D721Med (cell line): ENCODE results near the gene PABPN1L.

ENCODE experiments used
- DNase-seq: peaks from one replicate; pipeline ENCODE4 v3.0.0; 2011; ENCODE audit warnings: low spot score; ENCODE audit not compliant: insufficient read length
- FAIRE-seq: peaks from 2 replicates; lab custom pipeline; 2011; peaks lifted over from hg19 to GRCh38; lab: Jason Lieb, UNC
- TF ChIP-seq, protein P1 (sequence below): IDR thresholded peaks from 2 replicates; pipeline ENCODE4 v1.5.1; 2012; ENCODE audit warnings: mild to moderate bottlenecking, control low read depth; ENCODE audit not compliant: insufficient read depth; ENCODE audit errors: missing control alignments

PABPN1L gene

DNA sequence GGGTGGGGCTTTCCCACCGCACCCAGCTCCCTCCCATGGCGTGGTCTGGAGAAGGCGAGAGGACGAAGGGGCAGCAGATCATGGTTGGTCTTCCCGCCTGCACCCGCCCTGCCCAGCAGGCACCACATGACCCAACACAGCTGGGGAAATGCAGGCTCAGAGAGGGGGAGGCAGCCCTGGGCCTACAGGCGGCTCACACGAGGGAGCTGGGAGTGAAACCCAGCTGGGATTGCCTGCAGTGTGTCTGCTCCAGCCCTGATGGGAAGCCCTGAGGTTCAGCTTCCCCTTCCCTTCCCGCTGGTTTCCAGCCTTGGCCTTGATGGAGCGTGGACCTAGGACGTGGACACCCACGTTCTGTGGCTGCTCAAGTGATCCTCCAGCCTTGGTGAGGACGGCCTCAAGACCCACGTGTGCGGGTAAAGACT lies 20.0 kb upstream of the PABPN1L start:
- FAIRE-seq (no peak), DNase-seq (no peak)
- TF ChIP-seq, protein P1, sequence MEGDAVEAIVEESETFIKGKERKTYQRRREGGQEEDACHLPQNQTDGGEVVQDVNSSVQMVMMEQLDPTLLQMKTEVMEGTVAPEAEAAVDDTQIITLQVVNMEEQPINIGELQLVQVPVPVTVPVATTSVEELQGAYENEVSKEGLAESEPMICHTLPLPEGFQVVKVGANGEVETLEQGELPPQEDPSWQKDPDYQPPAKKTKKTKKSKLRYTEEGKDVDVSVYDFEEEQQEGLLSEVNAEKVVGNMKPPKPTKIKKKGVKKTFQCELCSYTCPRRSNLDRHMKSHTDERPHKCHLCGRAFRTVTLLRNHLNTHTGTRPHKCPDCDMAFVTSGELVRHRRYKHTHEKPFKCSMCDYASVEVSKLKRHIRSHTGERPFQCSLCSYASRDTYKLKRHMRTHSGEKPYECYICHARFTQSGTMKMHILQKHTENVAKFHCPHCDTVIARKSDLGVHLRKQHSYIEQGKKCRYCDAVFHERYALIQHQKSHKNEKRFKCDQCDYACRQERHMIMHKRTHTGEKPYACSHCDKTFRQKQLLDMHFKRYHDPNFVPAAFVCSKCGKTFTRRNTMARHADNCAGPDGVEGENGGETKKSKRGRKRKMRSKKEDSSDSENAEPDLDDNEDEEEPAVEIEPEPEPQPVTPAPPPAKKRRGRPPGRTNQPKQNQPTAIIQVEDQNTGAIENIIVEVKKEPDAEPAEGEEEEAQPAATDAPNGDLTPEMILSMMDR, result no peak

DNA sequence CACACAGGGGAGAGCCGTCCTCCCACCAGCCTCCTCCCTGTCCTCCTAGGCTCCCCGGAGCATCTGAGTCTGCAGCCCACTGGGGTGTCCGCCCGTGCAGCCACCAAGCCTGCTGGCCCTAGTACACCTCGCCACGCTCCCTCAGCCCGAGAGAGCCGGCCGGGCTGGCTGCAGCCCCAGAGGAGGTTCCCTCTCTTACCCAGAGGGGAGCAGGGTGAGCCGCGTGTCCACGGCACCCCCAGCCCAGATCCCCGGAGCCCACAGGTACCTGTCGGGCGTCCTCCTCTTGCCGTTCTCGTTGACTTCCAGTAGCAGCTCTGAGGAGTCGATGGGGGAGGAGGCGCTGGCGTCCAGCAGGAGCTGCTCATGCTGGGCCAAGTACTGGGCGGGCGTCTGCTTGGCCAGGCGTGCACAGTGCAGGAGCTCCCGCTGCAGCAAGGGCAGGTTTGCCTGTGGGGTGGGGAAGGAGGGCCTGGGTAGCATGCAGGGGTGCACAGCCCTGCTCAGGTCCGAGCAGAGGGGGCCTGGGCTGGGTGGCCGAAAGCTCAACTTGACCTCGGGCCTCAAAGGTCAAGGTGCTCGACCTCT lies 19.3 kb upstream of the PABPN1L start:
- TF ChIP-seq, protein P1, result no peak
- no peak for FAIRE-seq
- DNase-seq, result no peak

DNA sequence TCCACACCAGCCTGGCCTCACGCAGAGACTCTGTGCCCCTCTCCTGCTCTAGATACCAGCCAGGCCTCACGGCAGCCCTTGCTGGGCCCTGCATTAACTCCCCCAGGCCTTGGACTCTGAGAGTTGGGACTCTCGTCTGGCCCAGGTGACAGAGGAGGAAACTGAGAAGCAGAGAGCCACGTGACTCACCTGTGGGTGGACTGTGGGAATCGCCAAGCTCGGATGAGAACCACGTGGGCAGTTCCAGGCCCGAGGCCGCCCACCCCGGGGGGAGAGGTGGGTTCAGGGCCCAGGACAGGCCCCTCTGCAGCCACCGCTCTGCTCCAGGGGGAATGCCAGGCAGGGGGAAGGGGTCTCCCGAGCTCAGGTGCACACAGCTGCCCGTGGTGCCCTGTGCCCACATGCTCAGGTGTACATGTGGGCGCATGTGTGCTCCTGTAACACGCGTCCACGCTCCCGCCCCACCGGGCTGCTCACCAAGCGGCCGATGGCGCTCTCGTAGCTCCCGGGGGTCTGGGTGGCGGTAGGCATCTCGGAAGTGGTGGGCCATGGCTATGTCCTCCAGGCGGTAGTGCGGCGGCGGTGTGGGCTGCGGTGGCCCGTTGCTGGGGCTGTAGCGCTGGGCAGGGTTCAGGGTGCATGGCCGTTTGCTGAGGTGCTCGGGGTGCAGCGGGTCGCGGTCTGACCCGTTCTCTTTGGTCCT lies 18.3 kb upstream of the PABPN1L start:
- TF ChIP-seq, protein P1, result no peak
- FAIRE-seq (no peak), DNase-seq (no peak)

DNA sequence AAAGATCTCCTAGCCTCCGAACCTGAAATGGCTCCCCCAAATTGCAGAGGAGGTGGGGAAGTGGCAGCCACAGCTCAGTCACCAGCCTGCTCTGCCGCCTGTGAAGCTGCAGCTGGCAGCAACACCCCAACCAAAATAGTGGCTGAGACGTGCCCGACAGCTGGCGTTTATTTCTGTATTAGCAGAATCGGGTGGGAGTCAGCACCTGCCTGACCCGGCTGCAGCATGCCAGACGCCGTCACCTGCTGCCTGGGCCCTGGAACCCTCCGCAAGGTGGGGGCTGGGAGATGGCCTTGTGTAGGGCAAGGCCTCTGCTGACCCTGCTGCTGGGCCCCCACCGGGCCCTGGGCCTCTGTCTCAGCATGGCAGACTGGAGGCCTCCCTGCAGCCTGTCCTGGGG lies 17.5 kb upstream of the PABPN1L start:
- FAIRE-seq (no peak), DNase-seq (no peak)
- TF ChIP-seq, protein P1, result no peak

DNA sequence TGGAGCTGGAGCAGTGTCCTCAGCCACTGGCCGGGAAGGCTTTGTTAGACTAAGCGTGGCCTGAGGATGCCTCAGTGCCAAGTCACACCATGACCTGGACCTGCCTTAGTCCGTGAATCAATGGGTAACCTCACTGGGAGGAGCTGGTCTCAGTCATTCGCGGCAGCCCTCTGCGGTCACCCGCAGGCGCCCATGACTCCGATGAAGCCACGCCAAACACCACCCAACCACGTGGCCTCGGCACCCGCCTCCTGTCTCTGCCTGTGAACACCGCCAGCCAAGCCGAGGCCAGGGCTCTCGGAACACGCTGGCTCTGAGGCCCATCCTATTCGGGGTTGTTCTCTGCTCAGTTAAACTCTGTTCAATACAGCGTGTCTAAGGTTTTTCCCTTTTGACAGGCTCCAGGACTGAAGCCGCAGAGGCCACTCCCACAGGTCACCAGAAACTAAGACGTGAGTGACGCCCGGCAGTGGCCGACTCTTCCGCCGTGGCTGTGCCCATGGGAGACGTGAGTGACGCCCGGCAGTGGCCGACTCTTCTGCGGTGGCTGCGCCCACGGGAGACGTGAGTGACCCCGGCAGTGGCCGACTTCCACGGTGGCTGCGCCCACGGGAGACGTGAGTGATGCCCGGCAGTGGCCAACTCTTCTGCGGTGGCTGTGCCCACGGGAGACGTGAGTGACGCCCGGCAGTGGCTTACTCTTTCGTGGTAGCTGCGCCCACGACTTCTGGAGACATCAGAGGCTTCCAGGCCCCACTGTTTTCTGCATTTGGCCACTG lies 16.8 kb upstream of the PABPN1L start:
- DNase-seq (no peak), FAIRE-seq (no peak)
- TF ChIP-seq, protein P1, result no peak

DNA sequence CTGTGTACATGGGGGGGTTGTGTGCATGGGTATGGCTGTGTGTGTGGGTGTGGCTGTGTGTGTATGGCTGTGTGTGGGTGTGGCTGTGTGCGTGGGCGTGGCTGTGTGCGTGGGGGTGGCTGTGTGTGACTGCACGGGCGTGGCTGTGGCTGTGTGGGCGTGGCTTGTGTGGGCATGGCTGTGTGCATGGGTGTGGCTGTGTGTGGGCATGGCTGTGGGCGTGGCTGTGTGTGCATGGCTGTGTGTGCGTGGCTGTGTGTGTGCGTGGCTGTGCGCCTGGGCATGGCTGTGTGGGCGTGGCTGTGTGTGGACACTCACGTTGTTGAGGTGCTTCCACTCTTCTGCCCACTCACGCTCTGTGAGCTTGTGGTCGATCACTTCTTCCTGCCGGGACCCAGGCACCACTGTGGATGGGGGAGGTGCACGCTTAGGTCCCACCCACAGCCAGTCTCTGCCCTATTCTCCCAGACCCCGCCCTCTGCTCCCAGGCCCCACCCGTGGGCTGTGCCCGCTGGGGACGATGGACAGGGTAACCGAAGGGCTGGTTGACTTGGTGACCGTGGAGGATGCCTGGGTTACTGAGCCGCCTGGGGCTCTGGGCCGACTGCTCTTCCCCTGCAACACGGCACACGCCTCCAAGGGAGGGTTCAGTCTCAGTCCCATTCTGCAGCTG lies 16.0 kb upstream of the PABPN1L start:
- DNase-seq, result no peak
- no peak for FAIRE-seq
- TF ChIP-seq, protein P1, result no peak
